ENCODE measurements around the gene DLK2.

GRCh38 chr6:43401730-43402129 lies 53.6 kb downstream of the DLK2 start:
- TF ChIP-seq EZH2 (IDR thresholded peaks at IDR 0.05; ENCODE audit: insufficient read depth, poor library complexity, severe bottlenecking) = no peak
- TF ChIP-seq EZH2phosphoT487 (IDR thresholded peaks at IDR 0.05; ENCODE audit: insufficient read depth, low read depth) = no peak
